OCI-LY1 (cell line): Measurements from ENCODE around the gene ARHGAP1.

ENCODE experiments used
- H2AFZ ChIP-seq: fragments of 200-600 bp; sonication (generic), shearing (Covaris generic); 2 replicates; pipeline ENCODE4 v1.6.0; 2014; ENCODE audit warnings: antibody characterized with exemption, mild to moderate bottlenecking, low read length
- H3F3A ChIP-seq: fragments of 200-600 bp; sonication (generic), shearing (Covaris generic); 2 replicates; pipeline ENCODE4 v1.6.0; 2014; ENCODE audit warnings: mild to moderate bottlenecking, antibody characterized with exemption, low read length, moderate library complexity; ENCODE audit not compliant: insufficient read depth
- H3K27ac ChIP-seq: fragments of 200-600 bp; sonication (generic); 2 replicates; pipeline ENCODE4 v1.5.1; 2014; ENCODE audit warnings: low read length, mixed run types, mild to moderate bottlenecking, low read depth; ENCODE audit not compliant: poor library complexity, severe bottlenecking
- H3K27me3 ChIP-seq: fragments of 200-600 bp; sonication (generic); 2 replicates; pipeline ENCODE4 v1.6.0; 2014; ENCODE audit warnings: antibody characterized with exemption, mild to moderate bottlenecking, low read length, moderate library complexity; ENCODE audit not compliant: insufficient read depth
- H3K36me3 ChIP-seq: fragments of 200-600 bp; sonication (generic); 2 replicates; pipeline ENCODE4 v1.6.1; 2014; ENCODE audit warnings: mild to moderate bottlenecking, antibody characterized with exemption, low read length, moderate library complexity, mixed read lengths; ENCODE audit not compliant: insufficient read depth
- H3K4me1 ChIP-seq: fragments of 200-600 bp; sonication (generic); 2 replicates; pipeline ENCODE4 v1.5.1; 2014; ENCODE audit warnings: mild to moderate bottlenecking, low read length, moderate library complexity; ENCODE audit not compliant: insufficient read depth, severe bottlenecking
- H3K4me2 ChIP-seq: fragments of 200-600 bp; sonication (generic), shearing (Covaris generic); 2 replicates; pipeline ENCODE4 v1.6.1; 2014; ENCODE audit warnings: low read length
- H3K4me3 ChIP-seq: fragments of 200-600 bp; sonication (generic); 2 replicates; pipeline ENCODE4 v1.5.1; 2014; ENCODE audit warnings: low read length, low read depth, mild to moderate bottlenecking, mixed read lengths; ENCODE audit not compliant: poor library complexity, severe bottlenecking
- H3K79me2 ChIP-seq: fragments of 200-600 bp; shearing (Covaris generic); 2 replicates; pipeline ENCODE4 v1.6.1; 2016; ENCODE audit warnings: mixed run types, low read length, mixed read lengths; ENCODE audit not compliant: insufficient read depth
- H3K9ac ChIP-seq: fragments of 200-600 bp; sonication (generic), shearing (Covaris generic); 2 replicates; pipeline ENCODE4 v1.6.1; 2014; ENCODE audit warnings: mild to moderate bottlenecking, low read length, mixed read lengths
- H3K9me2 ChIP-seq: fragments of 200-600 bp; sonication (generic), shearing (Covaris generic); 2 replicates; pipeline ENCODE4 v1.6.1; 2014; ENCODE audit warnings: low read depth, mild to moderate bottlenecking, low read length, mixed read lengths
- H3K9me3 ChIP-seq: fragments of 200-600 bp; shearing (Covaris generic); 2 replicates; pipeline ENCODE4 v1.6.1; 2014; ENCODE audit warnings: low read length, mixed read lengths
- H4K20me1 ChIP-seq: fragments of 200-600 bp; sonication (generic), shearing (Covaris generic); 2 replicates; pipeline ENCODE4 v1.6.0; 2016; ENCODE audit warnings: mild to moderate bottlenecking, low read length; ENCODE audit not compliant: insufficient read depth
- CTCF ChIP-seq: fragments of 200-600 bp; sonication (generic), shearing (Covaris generic); IDR thresholded peaks from 2 replicates; pipeline ENCODE4 v1.5.1; 2017; ENCODE audit warnings: mild to moderate bottlenecking, antibody characterized with exemption, low read length, moderate library complexity, mixed read lengths
- EZH2 ChIP-seq: fragments of 200-600 bp; sonication (generic), shearing (Covaris generic); IDR thresholded peaks from 2 replicates; pipeline ENCODE4 v1.8.0; 2017; ENCODE audit warnings: borderline replicate concordance, mixed run types, mild to moderate bottlenecking, antibody characterized with exemption, low read length, moderate library complexity, mixed read lengths

ARHGAP1 gene

DNA sequence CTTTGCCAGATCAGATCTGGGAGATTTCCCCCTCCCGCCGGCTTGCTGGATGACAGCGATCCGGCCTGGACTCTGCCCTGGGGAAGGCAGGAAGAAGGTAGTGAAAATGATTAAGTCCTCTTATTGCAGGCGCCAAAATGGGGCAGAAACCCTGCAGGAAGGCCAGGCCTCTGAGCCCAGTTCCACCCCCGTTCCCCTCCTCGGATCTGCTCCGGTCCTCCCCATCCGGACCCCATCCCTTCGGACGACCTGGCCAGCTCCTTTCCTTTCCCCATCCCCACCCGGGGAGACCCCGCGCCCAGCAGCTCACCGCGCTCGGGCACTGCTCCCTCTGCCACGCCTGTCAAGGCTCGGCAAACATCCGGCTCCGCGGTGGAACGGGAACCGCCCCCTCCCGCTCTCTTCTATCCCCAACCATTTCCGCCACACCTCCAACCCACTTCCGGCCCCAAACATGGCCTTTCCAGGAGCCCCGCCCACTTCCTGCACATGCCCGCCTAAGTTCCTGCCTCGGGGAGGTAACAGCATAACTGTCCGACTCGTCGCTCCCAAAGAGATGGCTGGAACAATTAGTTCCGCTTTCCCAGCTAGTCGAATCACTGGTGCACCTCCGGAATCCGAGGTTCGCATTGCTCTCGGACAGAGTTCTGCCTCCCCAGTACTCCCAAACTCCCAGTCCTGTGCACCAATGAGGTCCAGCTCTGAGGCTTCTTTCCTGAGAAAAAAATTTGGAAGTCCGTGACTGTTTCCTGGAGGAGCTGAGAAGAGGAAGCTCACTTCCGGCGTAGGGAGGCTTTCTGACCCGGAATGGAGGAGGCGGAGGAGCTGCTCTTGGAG is at the start of gene ARHGAP1, which contains the start of gene ZNF408:
Gene ARHGAP1, minus strand, starts transcription at position 379 of the 837 bp plus-strand sequence. CDS start 4,512 bp downstream, outside the sequence.
Gene ZNF408, plus strand, starts transcription at position 791 of the 837 bp plus-strand sequence. Its CDS starts 17 bp downstream, at position 808.
- peaks cover 10% of the 10 kb centered on the region for H3K79me2 ChIP-seq
- peaks cover 40% of the 10 kb centered on the region for H3K36me3 ChIP-seq
- TF ChIP-seq EZH2 = no peak
- no peak for TF ChIP-seq CTCF
- H3K9me2 ChIP-seq = no peaks in the 10 kb centered on the region
- no peaks in the 10 kb centered on the region for H3K9me3 ChIP-seq
- H3K27ac ChIP-seq = peak within 1 kb of the TSS; percentile 43
- no peaks in the 10 kb centered on the region for H3K27me3 ChIP-seq
- peak within 1 kb of the TSS; percentile 66 for H3K4me2 ChIP-seq
- H3K4me1 ChIP-seq = peaks cover 24% of the 10 kb centered on the region
- H3K4me3 ChIP-seq = peak within 1 kb of the TSS; percentile 90
- H3F3A ChIP-seq = no peaks in the 10 kb centered on the region
- no peaks in the 10 kb centered on the region for H4K20me1 ChIP-seq
- peak within 1 kb of the TSS; percentile 92 for H3K9ac ChIP-seq
- H2AFZ ChIP-seq = no peak within 1 kb of the TSS

DNA sequence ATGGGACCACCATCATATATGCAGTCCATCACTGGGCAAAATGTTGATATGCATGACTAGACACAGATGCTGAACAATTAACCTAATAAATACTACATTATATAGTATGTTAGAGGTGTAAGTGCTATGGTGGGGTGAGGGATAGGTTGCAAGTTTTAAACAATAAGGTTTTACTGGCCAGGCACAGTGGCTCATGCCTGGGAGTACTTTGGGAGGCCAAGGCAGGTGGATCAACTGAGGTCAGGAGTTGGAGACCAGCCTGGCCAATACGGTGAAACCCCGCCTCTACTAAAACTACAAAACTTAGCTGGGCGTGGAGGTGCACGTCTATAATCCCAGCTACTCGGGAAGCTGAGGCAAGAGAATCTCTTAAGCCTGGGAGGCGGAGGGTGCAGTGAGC is 46.7 kb upstream of the ARHGAP1 start:
- Histone ChIP-seq H3K27ac (no peak overlapping the region), H3K27me3 (no peaks in the 10 kb centered on the region), H3K9ac (no peak overlapping the region), H3F3A (no peaks in the 10 kb centered on the region), H3K79me2 (no peaks in the 10 kb centered on the region), H3K4me2 (no peak overlapping the region), H4K20me1 (no peaks in the 10 kb centered on the region), H3K9me2 (no peaks in the 10 kb centered on the region), H3K4me3 (no peak overlapping the region), H2AFZ (no peak overlapping the region), H3K9me3 (no peaks in the 10 kb centered on the region), H3K4me1 (no peaks in the 10 kb centered on the region), H3K36me3 (peaks cover 97% of the 10 kb centered on the region)
- TF ChIP-seq EZH2 (no peak), CTCF (no peak)

GRCh38 chr11:46745995-46746394 is 45.6 kb upstream of the ARHGAP1 start:
- Histone ChIP-seq H4K20me1 (no peaks in the 10 kb centered on the region), H3F3A (no peaks in the 10 kb centered on the region), H3K79me2 (no peaks in the 10 kb centered on the region), H3K9me3 (no peaks in the 10 kb centered on the region), H3K9me2 (no peaks in the 10 kb centered on the region), H3K4me2 (no peak overlapping the region), H3K4me3 (no peak overlapping the region), H3K27me3 (no peaks in the 10 kb centered on the region), H3K9ac (no peak overlapping the region), H3K36me3 (peaks cover 99% of the 10 kb centered on the region), H2AFZ (no peak overlapping the region), H3K4me1 (no peaks in the 10 kb centered on the region), H3K27ac (no peak overlapping the region)
- TF ChIP-seq CTCF (no peak), EZH2 (no peak)
